RPMI7951 (cell line): ENCODE data around the gene STEAP1B. TPM values are rescaled to one million over a fixed set of nuclear protein-coding genes. Genes with fewer than 3 reads are reported as not detected.

Source experiments
- DNase-seq: peaks from one replicate; pipeline ENCODE4 v3.0.0-alpha.2; 2012; ENCODE audit warnings: low read depth
- total RNA-seq: library from RNA; depleted of rRNA; stranded (reverse); fragments of >200 nt; shearing (Covaris generic); gene quantifications from 2 replicates; pipeline ENCODE4 v1.2.3, GENCODE V29; 2014

STEAP1B gene
- total RNA-seq, 1 experiment from 2014 or later: 89.9 TPM

DNA sequence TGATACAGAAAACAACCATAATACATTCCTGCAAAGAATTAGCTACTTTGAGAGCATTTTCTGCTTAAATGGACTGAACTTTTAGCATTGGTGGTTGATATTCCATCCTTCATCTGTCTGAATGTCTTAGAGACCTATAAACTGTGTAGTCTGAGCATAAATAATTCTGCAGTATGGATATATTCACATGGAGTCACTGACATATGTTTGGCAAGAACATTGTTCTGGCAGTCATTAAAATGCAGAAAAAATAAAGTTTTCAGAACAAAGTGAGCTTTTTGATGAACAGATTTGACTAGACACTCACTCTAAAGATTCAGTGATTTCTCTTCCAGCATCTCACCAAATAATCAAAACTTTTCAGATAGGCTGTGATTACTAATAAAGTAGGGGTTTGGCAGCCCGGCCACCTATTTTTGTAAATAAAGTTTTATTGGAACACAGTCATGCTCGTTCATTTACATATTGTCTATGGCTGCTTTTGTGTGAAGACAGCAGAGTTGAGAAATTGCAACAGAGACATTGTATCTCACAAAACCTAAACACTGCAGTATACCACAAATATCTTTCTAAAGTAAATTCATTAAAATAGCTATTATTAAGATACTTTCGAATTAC is 98.9 kb downstream of the STEAP1B start:
- no peak for DNase-seq

DNA sequence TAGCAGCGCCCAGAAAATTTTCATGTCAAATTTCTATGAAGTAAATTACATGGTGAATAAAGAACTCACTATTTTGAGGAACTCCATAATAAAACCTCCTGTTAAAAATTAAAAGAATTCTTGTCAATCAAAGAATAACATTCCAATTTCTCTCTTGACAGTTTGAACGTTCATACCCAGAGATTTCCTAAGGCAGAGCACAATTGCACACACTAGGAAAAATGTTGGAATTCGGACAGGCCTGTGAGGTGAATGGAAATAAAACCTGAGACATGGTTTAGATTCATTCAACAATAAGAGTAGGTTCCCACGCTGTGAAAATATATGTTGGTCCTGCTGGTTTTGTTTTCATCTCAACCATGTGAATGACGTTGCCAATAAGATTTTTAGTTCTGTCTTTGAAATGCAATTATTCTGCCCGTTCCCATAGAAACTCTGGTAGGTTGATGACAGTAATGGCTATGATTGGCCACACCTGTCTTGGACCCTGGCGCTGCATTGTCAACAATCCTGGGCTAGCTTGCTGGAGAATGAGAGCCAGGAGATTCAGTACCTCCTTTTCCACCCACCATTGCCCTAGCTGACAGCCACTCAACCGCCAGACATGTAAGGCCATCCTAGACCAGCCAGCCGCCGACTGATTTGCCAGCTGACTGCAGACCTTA is 99.7 kb downstream of the STEAP1B start:
- DNase-seq: no peak

DNA sequence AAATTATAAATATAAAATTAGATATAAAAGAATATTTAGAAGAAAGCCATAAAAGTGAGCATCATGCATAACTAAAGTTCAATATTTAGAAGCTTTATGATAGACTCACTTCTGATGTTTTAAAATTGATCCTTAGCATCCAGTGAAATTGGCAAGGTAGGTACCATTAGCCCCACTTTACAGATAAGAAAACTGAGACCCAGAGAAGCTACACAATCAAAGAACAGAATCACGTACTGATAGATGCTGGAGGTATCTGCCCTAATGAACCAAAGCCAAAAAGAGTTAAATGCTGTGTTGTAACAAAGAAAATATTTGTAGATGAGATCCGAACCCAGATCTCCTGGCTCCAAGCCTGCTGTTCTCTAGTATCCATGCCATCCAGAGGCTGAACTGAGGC is 100.4 kb downstream of the STEAP1B start:
- no peak for DNase-seq

DNA sequence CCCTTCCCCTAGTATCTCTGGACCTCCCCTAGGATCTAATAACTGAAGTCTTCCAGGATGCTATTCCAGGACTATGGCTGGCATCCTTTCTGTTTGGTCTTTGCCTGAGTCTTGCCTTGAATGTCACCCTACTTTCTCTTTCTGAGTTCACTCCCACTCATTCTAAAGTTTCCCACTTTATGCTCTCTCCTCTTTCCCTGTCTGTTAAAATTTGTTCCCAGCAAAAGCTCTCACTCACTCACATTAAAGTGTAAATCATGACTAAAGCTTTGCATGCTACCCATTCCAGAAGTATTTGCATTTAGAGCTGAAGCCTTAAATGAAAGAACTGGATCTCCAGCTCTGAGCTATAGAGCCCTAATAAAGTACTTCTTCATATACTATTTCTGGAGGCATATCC is 100.9 kb downstream of the STEAP1B start:
- no peak for DNase-seq

DNA sequence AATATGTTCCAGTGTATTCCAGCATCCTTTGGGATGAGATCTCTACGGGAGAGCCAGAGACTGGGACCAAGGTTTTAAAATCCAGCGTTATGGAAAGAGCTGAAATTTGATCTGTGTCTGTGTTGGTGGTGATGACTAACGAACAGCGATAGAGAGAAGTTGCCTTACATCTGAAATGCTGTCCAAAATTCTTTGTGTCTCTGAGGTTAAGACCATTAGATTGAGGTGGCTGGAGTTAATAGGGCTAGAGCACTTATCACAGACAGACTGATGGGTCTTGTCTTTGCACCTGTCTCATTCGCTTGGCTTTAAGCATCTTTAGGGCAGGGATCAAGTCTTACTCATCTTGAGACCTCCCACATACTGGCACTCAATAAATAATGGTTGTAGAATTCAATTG is 102.0 kb downstream of the STEAP1B start:
- peak; percentile 25 for DNase-seq

DNA sequence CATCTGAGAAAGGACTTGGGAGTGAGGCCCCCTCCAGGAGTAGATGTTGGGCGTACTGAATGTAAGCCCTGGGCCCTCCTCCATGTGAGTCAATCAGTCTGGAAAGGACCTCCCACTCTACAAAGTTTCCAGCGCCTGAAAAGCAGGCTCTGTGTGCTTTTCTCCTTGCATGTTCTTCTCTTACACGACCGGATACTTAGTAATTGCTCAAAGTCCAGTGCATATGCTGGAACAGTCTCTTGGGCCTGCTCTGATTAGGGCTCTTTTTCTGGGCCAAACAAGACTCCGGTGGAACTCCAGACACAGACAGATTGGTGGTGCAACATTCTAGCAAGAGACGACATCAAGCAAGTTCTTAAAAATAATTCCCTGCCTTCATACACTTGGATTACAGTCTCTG is 104.8 kb downstream of the STEAP1B start:
- DNase-seq: no peak

DNA sequence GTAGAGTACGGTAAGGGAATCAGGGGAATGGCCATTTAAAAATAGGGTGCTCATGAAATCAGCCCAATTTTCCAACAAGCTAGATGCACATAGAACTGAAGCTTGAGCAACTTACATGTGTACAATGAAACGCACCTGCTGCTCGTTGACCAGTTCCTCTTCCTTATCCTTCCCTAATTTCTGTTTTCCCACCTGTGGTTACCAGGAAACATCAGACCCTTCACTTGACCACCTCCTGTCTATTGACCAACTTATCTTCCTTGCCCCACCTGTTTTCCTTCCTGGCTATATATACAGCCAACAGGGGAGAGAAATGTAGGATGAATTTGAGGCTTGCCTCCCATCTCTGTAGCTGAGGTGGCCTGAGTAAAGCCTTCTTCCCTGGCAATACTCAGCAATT is 105.2 kb downstream of the STEAP1B start:
- DNase-seq: no peak

DNA sequence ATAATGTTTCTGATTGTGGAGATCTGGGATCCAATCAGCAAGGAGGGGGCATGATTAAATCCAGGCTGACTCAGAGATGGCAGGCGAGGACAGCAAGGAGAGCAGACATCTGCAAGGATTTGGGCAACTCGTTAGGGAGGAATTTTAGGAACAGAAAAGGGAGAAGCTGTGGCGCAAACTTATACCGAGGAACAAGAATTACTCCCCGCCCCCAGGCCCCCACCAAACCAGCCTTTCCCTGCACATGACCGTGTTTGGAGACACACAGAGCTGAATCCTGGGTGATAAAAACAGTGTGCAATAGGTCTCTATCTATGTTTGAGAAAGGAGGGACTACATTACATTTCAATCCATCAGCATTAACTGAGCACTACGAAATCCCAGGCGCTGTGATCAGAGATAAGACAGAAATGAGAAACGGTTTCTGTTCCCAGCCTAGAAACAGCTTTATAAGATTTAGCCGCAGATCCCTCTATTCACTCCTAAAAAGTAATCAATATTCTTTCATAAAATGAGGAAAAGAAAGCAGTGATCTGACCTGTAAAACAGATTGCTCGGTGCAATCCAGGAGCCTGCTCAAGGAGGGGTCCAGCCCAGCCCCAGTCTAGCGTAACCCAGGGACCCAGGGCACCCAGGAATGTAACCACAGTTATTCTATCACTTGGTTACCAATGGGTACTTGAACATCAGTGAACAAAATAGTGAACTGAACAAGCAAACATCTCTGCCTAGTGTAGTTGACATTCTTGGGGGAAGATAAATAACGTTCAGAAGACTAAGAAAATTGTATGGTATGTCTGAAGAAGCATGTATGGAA is 105.9 kb downstream of the STEAP1B start:
- peak; percentile 33 for DNase-seq

DNA sequence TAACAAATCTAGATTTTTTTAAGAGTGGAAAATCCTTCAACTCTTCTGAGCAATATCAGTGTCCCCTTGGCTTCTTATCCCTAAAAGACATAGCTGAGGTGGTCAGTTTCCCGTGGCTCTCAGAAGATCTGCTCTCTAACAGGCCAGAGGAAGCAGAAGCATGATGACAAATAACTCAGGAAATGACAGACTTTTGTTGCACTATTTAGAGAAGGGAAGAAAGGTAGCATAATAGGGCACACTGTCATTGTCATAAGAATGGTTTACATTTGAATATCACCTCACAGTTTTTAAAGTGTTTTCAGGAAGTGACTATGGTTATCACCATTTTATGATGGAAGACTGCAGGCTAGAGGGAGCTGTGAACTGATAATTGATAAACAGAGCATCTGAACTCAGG is 109.5 kb downstream of the STEAP1B start:
- no peak for DNase-seq

DNA sequence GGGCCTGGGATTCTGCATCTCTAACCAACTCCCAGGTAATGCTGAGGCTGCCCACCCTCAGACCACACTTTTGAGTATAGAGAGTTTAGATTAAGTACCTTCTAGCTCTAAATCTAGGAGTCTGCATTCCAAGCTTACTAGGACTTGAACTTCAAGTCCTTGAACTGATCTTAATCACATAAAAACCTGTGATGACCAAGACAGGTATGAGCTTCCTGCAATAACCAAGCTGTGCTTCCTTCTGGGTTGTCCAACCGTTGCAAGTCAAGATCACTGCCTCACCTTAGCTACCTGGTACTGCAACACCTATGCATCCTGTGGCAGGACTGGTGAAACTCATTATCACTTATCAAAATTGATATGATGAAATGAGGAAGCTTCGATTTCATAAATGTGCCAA is 110.1 kb downstream of the STEAP1B start:
- no peak for DNase-seq

DNA sequence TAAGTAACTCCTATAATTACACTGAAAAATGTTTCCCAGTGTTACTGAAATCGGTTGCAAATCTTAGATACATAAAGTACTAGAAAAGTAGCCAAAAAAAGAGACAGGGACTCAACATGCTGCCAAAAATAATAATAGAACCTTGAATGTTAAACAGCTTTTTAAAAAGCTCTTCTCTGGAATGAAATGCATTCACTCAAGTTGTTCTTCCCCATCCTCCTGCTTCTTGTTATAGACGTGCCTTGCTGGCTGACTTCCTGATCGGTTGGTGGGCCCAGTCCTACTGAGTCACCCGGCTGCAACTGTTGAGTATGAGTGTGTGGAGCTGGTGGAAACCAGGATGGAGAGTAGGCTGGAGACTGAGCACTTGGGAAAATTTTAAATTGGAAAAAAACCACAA is 112.4 kb downstream of the STEAP1B start:
- peak; percentile 18 for DNase-seq

DNA sequence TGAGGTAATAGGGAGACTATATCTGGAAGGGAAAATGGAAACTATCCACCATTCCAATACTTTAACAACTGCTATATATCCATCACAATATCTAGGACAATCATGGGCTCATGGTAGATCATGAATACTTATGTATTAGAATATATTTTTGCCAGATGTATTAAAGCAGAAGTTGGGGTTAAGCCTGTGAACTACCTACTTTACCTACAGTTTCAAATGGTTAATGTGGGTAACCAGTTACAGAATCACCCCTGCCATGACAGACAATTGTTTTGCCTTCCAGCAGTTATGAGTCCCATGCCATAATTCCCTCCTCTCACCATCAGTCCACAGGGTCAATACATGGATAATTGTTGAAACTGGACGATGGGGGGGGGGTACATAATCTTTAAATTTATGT is 113.1 kb downstream of the STEAP1B start:
- no peak for DNase-seq

DNA sequence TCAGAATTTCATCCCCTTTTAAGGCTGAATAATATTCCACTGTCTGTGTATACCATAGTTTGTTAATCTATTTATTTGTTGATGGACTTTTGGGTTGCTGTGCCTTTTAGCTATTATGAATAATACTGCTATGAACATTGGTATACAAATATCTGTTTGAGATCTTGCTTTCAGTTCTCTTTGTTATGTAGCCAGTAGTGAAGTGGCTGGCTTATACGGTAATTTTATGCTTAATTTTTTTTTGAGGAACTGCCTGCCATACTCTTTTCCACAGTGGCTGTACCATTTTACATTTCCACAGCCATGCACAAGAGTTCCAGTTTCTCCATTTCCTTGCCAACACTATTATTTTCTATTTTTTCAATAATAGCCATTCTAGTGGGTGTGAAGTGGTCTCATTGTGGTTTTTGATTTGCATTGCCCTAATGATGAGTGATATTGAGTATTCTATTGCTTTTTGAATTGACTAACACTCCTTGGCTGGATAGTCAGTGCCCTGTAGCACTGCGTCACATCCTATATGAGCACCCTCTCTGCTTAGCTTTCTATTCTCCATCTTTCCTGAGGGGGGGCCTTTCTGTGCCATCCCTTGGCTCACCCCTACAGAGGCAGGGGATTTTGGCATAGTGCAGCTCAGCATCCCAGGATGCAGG is 113.7 kb downstream of the STEAP1B start:
- no peak for DNase-seq

DNA sequence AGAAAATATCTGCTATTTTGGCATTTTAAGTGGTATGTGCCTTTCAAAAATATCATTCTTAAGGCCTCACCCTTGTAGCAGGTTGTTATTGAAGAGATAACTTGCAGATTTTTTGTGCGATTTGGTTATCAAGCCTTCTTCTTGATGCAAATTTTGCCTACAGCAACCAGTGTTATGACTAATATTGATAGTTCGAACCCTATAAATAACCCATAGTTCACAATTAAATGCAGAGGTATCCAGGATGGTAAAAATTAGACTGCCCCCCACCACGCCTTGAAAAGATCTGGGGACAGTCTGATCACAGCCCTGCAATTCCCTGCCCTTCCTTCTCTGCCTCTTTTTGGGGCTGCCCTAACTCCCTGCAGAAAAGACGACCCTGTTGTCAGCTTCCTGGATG is 114.7 kb downstream of the STEAP1B start:
- no peak for DNase-seq

DNA sequence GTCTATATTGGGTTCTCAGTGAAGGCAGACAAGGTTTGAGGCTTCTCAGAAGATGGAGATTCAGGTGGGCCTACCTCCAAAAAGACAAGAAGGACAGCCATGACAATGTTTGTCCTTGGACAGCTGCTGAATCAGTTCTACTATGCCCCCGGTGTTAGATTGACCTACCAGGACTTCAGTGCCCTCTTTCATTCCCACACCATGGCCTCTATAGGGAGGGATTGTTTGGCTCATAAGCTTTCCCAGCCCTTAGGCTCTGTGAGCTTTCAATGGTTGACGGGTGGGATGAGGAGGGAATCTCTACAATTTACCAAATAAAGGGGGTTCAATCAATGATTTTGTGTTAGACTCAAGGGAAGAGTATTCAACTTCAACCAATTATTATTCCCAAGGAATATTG is 119.7 kb downstream of the STEAP1B start:
- DNase-seq: no peak

DNA sequence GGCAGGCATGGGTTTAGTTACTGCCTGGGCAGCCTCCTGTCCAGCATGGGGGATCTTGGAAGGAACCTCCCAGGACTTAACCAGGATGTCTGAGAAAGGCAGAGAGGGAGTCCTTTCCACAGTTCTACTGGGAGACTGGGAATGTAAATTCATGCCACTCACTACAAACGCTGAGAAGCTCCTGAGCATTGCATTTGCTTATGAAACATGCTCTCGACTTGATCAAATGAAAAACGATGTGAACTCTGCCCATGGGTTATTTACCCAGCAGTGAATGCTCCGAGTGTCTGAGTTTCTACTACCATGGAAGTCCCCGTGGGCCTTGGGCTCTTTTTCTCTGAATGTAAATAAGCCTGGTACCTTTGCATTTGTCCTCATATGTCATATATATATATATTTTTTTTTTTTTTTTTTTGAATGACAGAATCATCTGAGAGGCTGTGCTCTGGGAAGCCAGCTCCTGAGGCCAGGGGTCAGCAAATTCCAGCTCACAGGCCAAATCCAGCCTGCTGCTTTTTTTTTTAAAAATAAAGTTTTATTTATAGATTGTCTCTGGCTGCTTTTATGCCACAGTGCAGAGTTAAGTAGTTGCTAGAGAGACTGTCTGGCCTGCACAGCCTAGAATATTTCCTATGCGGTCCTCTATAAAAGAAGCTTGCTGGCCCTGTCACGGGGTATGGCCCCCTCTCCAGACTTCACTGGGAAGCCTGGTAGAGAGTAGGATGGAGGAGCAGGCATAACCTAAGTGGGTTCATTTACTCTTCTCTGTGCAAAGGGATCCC is 121.6 kb downstream of the STEAP1B start:
- DNase-seq: no peak

DNA sequence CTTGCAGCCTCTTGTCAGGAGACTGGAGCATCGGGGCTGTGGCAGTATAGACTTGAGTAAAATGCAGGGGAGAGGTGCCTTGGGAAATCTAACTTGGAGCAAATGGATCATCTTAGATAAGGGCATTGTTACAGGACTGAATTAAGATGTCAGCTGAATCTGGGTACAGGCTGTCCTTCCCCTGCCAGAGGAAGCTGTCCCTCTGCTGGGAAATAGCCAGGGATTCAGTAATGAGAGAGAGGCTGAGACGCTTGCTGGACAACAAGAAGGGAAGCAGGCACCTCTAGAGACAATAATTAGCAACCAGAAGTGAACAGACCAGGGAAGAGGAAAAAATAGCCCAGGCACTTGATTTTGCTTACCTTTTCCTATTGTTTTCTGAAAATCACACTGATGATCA is 122.3 kb downstream of the STEAP1B start:
- no peak for DNase-seq

DNA sequence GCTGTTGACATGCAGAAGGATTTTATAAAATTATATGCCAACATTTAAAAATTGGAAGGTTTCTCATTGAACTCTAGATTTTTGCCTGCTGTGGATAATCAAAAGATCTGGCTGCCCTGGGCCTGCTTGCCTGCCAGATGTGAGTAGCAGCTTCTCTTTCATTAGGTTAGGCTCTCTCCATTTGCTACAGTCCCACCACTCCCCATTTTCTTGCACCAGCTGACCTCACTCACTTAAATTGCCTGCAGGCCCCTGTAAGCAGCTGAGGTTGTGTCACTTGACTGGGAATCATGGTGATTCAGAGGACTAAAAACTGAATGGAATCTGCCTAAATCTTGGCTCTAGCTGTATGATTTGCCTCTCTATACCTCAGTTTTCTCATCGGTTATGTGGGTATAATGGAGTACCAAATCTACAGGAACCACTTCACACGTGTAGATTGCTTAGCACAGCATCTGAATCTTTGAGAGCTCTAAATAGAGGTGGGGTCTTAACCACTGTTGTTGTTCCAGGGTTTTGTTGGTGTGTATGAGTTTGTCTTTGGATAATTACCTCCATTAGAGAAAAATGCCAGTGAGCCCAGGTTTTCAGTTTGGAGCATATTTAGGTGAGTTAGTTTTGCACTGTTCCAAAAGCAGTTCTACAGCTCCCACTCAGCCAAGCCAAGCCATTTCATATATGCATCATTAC is 124.5 kb downstream of the STEAP1B start:
- peak; percentile 71 for DNase-seq

DNA sequence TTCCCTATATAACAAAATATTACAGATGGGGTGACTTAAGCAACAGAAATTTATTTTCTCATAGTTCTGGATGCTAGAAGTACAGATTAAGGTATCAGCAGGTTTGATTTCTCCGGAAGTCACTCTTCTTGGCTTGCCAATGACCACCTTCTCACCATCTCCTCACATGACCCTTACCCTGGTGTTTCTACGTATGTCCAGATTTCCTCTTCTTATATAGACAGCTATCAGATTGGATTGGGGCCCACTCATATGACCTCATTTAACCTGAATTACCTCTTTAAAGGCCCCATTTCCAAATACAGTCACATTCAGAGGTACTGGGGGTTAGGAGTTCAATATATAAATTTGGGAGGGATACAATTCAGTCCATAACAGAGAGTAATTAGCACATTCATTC is 126.1 kb downstream of the STEAP1B start:
- DNase-seq: no peak

DNA sequence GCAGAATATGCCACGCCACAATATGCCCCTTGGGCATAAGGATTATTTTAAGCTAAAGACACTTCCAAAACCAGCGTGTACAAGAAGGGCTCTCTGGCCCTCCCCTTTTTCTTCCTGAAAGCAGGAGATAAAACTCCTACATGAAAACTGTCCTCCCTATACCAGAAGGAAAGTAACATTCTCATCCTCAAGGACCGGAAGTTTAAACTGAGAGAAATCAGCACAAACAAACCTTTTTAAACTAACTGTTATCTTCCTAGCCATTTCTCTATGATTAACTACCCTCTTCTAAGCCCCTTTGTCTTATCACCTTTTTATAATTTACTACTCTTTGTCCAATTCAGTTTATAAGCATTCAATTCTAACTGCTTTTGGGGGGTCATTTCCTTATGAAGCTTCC is 126.6 kb downstream of the STEAP1B start:
- no peak for DNase-seq

DNA sequence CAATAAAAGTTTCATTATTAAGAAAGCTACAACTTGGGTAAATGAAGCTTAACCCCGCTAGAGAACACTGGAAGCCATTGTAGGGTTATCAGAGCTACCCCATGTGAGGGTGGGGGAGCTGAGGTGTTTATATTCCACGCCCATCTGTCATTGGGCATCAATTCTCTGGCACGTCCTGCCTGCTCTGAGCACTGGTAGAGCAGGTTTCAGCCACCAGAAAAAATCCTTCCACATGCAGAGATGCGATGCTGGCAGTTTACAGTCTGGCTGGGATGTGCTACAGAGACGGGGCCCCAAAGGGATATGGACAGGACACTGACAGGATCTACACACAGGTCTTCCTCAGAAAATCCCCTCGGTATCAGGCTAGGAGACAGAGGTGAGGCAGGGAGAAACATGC is 127.1 kb downstream of the STEAP1B start:
- DNase-seq: no peak
